CD14-positive monocyte (primary cell): ENCODE results near the gene SPAST. TPM values are rescaled to one million over a fixed set of nuclear protein-coding genes. Genes with fewer than 3 reads are reported as not detected.

Experiments used
- DNase-seq, 3 donors: peaks; one replicate each; pipeline ENCODE4 v3.0.0-alpha.2; 2011 to 2022
- H2AFZ ChIP-seq: 2 replicates; pipeline ENCODE4 v1.6.0; 2012; ENCODE audit warnings: mild to moderate bottlenecking, low read depth, low read length, inconsistent platforms; ENCODE audit not compliant: insufficient read depth, poor library complexity, severe bottlenecking
- H3K27ac ChIP-seq, 2 donors: 1 replicate in 1 of 2; 2 replicates in 1 of 2; pipeline ENCODE4 v1.5.1; 2012 to 2013; ENCODE audit warnings: low read length in 2 of 2, control low read depth in 1 of 2, inconsistent platforms in 1 of 2, low read depth in 1 of 2, mild to moderate bottlenecking in 1 of 2
- H3K27me3 ChIP-seq, 2 donors: one replicate each; pipeline versions ENCODE4 v1.6.0 to v1.6.1; 2011 to 2013; ENCODE audit warnings: low read length in 2 of 2; ENCODE audit not compliant: control insufficient read depth in 2 of 2, insufficient read depth in 2 of 2
- H3K36me3 ChIP-seq, 2 donors: replicated peaks in 1 of 2; 1 replicate in 1 of 2; 2 replicates in 1 of 2; pipeline versions ENCODE4 v1.5.1 to v1.6.1; 2012 to 2013; ENCODE audit warnings: low read length in 2 of 2, control low read depth in 1 of 2, inconsistent platforms in 1 of 2, mild to moderate bottlenecking in 1 of 2; ENCODE audit not compliant: insufficient read depth in 2 of 2, control insufficient read depth in 1 of 2
- H3K4me1 ChIP-seq, 2 donors: 1 replicate in 1 of 2; 2 replicates in 1 of 2; pipeline versions ENCODE4 v1.5.1 to v1.6.1; 2012 to 2013; ENCODE audit warnings: low read length in 2 of 2, control low read depth in 1 of 2, inconsistent platforms in 1 of 2, mild to moderate bottlenecking in 1 of 2, moderate library complexity in 1 of 2; ENCODE audit not compliant: insufficient read depth in 2 of 2, control insufficient read depth in 1 of 2
- H3K4me2 ChIP-seq: replicated peaks from 2 replicates; pipeline ENCODE3; 2012; ENCODE audit warnings: low read length, moderate library complexity, mild to moderate bottlenecking; ENCODE audit not compliant: poor library complexity, severe bottlenecking; ENCODE audit errors: extremely low read depth
- H3K4me3 ChIP-seq, 3 experiments: fragments of 200-600 bp in 1 of 3; sonication (generic) in 1 of 3; replicated peaks in 1 of 3; 1 replicate in 2 of 3; 2 replicates in 1 of 3; pipeline ENCODE4 v1.5.1; 2011 to 2013; ENCODE audit warnings: low read length in 3 of 3, mild to moderate bottlenecking in 3 of 3, control low read depth in 2 of 3, low read depth in 2 of 3, inconsistent platforms in 1 of 3, moderate library complexity in 1 of 3
- H3K79me2 ChIP-seq: 2 replicates; pipeline ENCODE4 v1.6.0; 2012; ENCODE audit warnings: mild to moderate bottlenecking, control low read depth, inconsistent platforms, low read length, moderate library complexity; ENCODE audit not compliant: insufficient read depth
- H3K9ac ChIP-seq: 2 replicates; pipeline ENCODE4 v1.6.0; 2017; ENCODE audit warnings: low read length, mild to moderate bottlenecking; ENCODE audit not compliant: insufficient read depth, poor library complexity, severe bottlenecking
- H3K9me3 ChIP-seq, 2 donors: replicated peaks in 1 of 2; 1 replicate in 1 of 2; 2 replicates in 1 of 2; pipeline versions ENCODE4 v1.5.1 to v1.6.1; 2012 to 2013; ENCODE audit warnings: low read length in 2 of 2, control low read depth in 1 of 2; ENCODE audit not compliant: control insufficient read depth in 1 of 2, insufficient read depth in 1 of 2
- H4K20me1 ChIP-seq: 2 replicates; pipeline ENCODE4 v1.6.0; 2012; ENCODE audit warnings: mild to moderate bottlenecking, low read length, control low read depth, moderate library complexity; ENCODE audit not compliant: insufficient read depth
- H3K27ac Mint-ChIP-seq, 7 donors: one replicate each; pipeline ENCODE4 v1.8.0; 2020; ENCODE audit warnings: mild to moderate bottlenecking in 7 of 7, mixed read lengths in 7 of 7, moderate library complexity in 6 of 7, inconsistent platforms in 2 of 7
- H3K27me3 Mint-ChIP-seq, 3 donors: one replicate each; pipeline ENCODE4 v1.8.0; 2021 to 2022; ENCODE audit warnings: low read depth in 3 of 3, mild to moderate bottlenecking in 3 of 3, mixed read lengths in 3 of 3, moderate library complexity in 3 of 3, inconsistent platforms in 1 of 3
- H3K36me3 Mint-ChIP-seq, 2 donors: one replicate each; pipeline ENCODE4 v1.8.0; 2020; ENCODE audit warnings: mixed read lengths in 2 of 2, inconsistent platforms in 1 of 2, mild to moderate bottlenecking in 1 of 2
- H3K4me1 Mint-ChIP-seq: one replicate; pipeline ENCODE4 v1.8.0; 2020; ENCODE audit warnings: mild to moderate bottlenecking, mixed read lengths
- H3K4me3 Mint-ChIP-seq, 2 donors: one replicate each; pipeline ENCODE4 v1.8.0; 2020; ENCODE audit warnings: mild to moderate bottlenecking in 2 of 2, mixed read lengths in 2 of 2, moderate library complexity in 1 of 2
- H3K9me3 Mint-ChIP-seq, 7 donors: one replicate each; pipeline ENCODE4 v1.8.0; 2020 to 2022; ENCODE audit warnings: mixed read lengths in 7 of 7, mild to moderate bottlenecking in 6 of 7, moderate library complexity in 6 of 7, inconsistent platforms in 2 of 7
- CTCF ChIP-seq: fragments of 200-600 bp; IDR thresholded peaks from one replicate; pipeline ENCODE4 v1.8.0; 2022; ENCODE audit warnings: antibody characterized with exemption, mild to moderate bottlenecking
- WGBS: methylation state at CpG from one replicate; pipeline ENCODE4 v1.1.5; 2013; ENCODE audit warnings: missing lambda C conversion rate; ENCODE audit not compliant: insufficient coverage; 5-methylcytosine and 5-hydroxymethylcytosine counted together
- intact Hi-C, 2 donors: fragments of 100-400 bp; cut with micrococcal nuclease; formaldehyde crosslinking; loops; one replicate each; pipeline versions ENCODE4 v1.15.0 to v1.15.1; 2023
- polyA plus RNA-seq, 3 donors: library from polyadenylated mRNA; depleted of rRNA in 1 of 3; unstranded in 2 of 3; stranded (reverse) in 1 of 3; fragments of 300-500 nt in 2 of 3; fragments of >200 nt in 1 of 3; fragmentation: Illumina TruSeq in 2 of 3; gene quantifications; 1 replicate in 2 of 3; 2 replicates in 1 of 3; pipeline ENCODE4 v1.2.3, GENCODE V29; 2012 to 2021

Gene SPAST
- polyA plus RNA-seq, 3 donors, result 10.4 to 17.4 (median 14.0) TPM

- no peaks in the 10 kb centered on the region for H3K79me2 ChIP-seq
- no peaks in the 10 kb centered on the region for H3K9me3 ChIP-seq
- peaks cover 0 to 4% (median 0%) of the 10 kb centered on the region in 3 donors for H3K27me3 Mint-ChIP-seq
- H2AFZ ChIP-seq, result peak overlapping the region; percentile 1
- no peak overlapping the region for H3K4me3 ChIP-seq
- H3K36me3 Mint-ChIP-seq, result no peaks in the 10 kb centered on the region
- H3K4me3 Mint-ChIP-seq, result no peak overlapping the region
- peaks cover 7% of the 10 kb centered on the region for H3K4me1 Mint-ChIP-seq
- no peaks in the 10 kb centered on the region for H3K27me3 ChIP-seq
- H3K4me1 ChIP-seq, result peaks cover 8 to 11% of the 10 kb centered on the region in 2 donors
- H4K20me1 ChIP-seq, result no peaks in the 10 kb centered on the region
- DNase-seq, result no peak
- no peak overlapping the region for H3K27ac ChIP-seq
- peaks cover 0 to 3% (median 0%) of the 10 kb centered on the region in 7 donors for H3K9me3 Mint-ChIP-seq
- H3K4me2 ChIP-seq, result no peak overlapping the region
- H3K36me3 ChIP-seq, result no peaks in the 10 kb centered on the region
- H3K9ac ChIP-seq, result no peak overlapping the region
- intact Hi-C loops, result no loop called here
- TF ChIP-seq CTCF, result no peak
- WGBS, result 100% methylated on average over 1 of the region's 2 CpGs
- no peak overlapping the region for H3K27ac Mint-ChIP-seq
Observed at GRCh38 chr2:32058130-32058529, 5.2 kb upstream of the SPAST start.

GRCh38 chr2:32060266-32060665 is 3.1 kb upstream of the SPAST start:
- H3K27ac ChIP-seq, result no peak overlapping the region
- H3K4me1 ChIP-seq, result peaks cover 17 to 20% of the 10 kb centered on the region in 2 donors
- intact Hi-C loops, result loop anchor here (5.0 to 10.0 kb wide), 3 partner anchors 53 to 75 kb away; no protein-coding TSS in a partner anchor
- no peak overlapping the region for H3K9ac ChIP-seq
- H3K4me3 ChIP-seq, result no peak overlapping the region
- DNase-seq, result no peak
- no peak overlapping the region for H3K27ac Mint-ChIP-seq
- no peaks in the 10 kb centered on the region for H3K27me3 ChIP-seq
- H3K4me2 ChIP-seq, result no peak overlapping the region
- H4K20me1 ChIP-seq, result peaks cover 6% of the 10 kb centered on the region
- no peak overlapping the region for H3K4me3 Mint-ChIP-seq
- no CpG with 5 or more reads among the region's 2 CpGs for WGBS
- no peak for TF ChIP-seq CTCF
- H3K36me3 Mint-ChIP-seq, result no peaks in the 10 kb centered on the region
- peaks cover 0 to 4% (median 0%) of the 10 kb centered on the region in 3 donors for H3K27me3 Mint-ChIP-seq
- H2AFZ ChIP-seq, result no peak overlapping the region
- H3K4me1 Mint-ChIP-seq, result peaks cover 12% of the 10 kb centered on the region
- H3K9me3 Mint-ChIP-seq, result peaks cover 0 to 3% (median 0%) of the 10 kb centered on the region in 7 donors
- H3K79me2 ChIP-seq, result peaks cover 11% of the 10 kb centered on the region
- H3K36me3 ChIP-seq, result no peaks in the 10 kb centered on the region
- H3K9me3 ChIP-seq, result no peaks in the 10 kb centered on the region
